ENCODE data around the gene DYNC1I1. TPM values are rescaled to one million over a fixed set of nuclear protein-coding genes. Genes with fewer than 3 reads are reported as not detected.

DYNC1I1 gene
- total RNA-seq, 1 experiment from 2014 or later: 11.9 TPM

GRCh38 chr7:96040250-96040772, 268.0 kb downstream of the DYNC1I1 start:
- no peaks in the 10 kb centered on the region for H3K36me3 ChIP-seq
- no peaks in the 10 kb centered on the region for H3K4me1 ChIP-seq
- H3K27me3 ChIP-seq: no peaks in the 10 kb centered on the region
- no peak overlapping the region for H3K4me3 ChIP-seq
- no peaks in the 10 kb centered on the region for H3K9me3 ChIP-seq (replicated peaks)
- H3K27ac ChIP-seq: no peak overlapping the region
- no peak for DNase-seq

- no peaks in the 10 kb centered on the region for H3K27me3 ChIP-seq
- H3K9me3 ChIP-seq (replicated peaks): no peaks in the 10 kb centered on the region
- H3K27ac ChIP-seq: no peak overlapping the region
- no peak overlapping the region for H3K4me3 ChIP-seq
- H3K36me3 ChIP-seq: no peaks in the 10 kb centered on the region
- no peaks in the 10 kb centered on the region for H3K4me1 ChIP-seq
- DNase-seq: no peak
Observed at GRCh38 chr7:96041171-96041570, 268.8 kb downstream of the DYNC1I1 start.

- no peaks in the 10 kb centered on the region for H3K4me1 ChIP-seq
- H3K4me3 ChIP-seq: no peak overlapping the region
- H3K27me3 ChIP-seq: no peaks in the 10 kb centered on the region
- H3K27ac ChIP-seq: no peak overlapping the region
- no peaks in the 10 kb centered on the region for H3K9me3 ChIP-seq (replicated peaks)
- no peaks in the 10 kb centered on the region for H3K36me3 ChIP-seq
- no peak for DNase-seq
Observed at GRCh38 chr7:96045181-96045580, 272.8 kb downstream of the DYNC1I1 start.

- H3K36me3 ChIP-seq: no peaks in the 10 kb centered on the region
- H3K4me3 ChIP-seq: no peak overlapping the region
- H3K27ac ChIP-seq: no peak overlapping the region
- H3K27me3 ChIP-seq: no peaks in the 10 kb centered on the region
- H3K4me1 ChIP-seq: no peaks in the 10 kb centered on the region
- DNase-seq: no peak
- no peaks in the 10 kb centered on the region for H3K9me3 ChIP-seq (replicated peaks)
Observed at GRCh38 chr7:96045919-96046318, 273.6 kb downstream of the DYNC1I1 start.

GRCh38 chr7:96052289-96052688, 279.9 kb downstream of the DYNC1I1 start:
- Histone ChIP-seq H3K4me3 (no peak overlapping the region), H3K27me3 (no peaks in the 10 kb centered on the region), H3K36me3 (no peaks in the 10 kb centered on the region), H3K9me3 (replicated peaks) (no peaks in the 10 kb centered on the region), H3K27ac (no peak overlapping the region), H3K4me1 (no peaks in the 10 kb centered on the region)
- no peak for DNase-seq

- DNase-seq: no peak
- no peak overlapping the region for H3K4me3 ChIP-seq
- H3K27ac ChIP-seq: no peak overlapping the region
- H3K4me1 ChIP-seq: no peaks in the 10 kb centered on the region
- H3K36me3 ChIP-seq: no peaks in the 10 kb centered on the region
- no peaks in the 10 kb centered on the region for H3K9me3 ChIP-seq (replicated peaks)
- no peaks in the 10 kb centered on the region for H3K27me3 ChIP-seq
Observed at GRCh38 chr7:96052860-96053470, 280.6 kb downstream of the DYNC1I1 start.

GRCh38 chr7:96055717-96056116, 283.4 kb downstream of the DYNC1I1 start:
- no peak for DNase-seq
- no peak overlapping the region for H3K27ac ChIP-seq
- no peak overlapping the region for H3K4me3 ChIP-seq
- no peaks in the 10 kb centered on the region for H3K27me3 ChIP-seq
- no peaks in the 10 kb centered on the region for H3K9me3 ChIP-seq (replicated peaks)
- no peaks in the 10 kb centered on the region for H3K4me1 ChIP-seq
- H3K36me3 ChIP-seq: no peaks in the 10 kb centered on the region

GRCh38 chr7:96059075-96059474, 286.7 kb downstream of the DYNC1I1 start:
- H3K36me3 ChIP-seq: no peaks in the 10 kb centered on the region
- H3K27me3 ChIP-seq: no peaks in the 10 kb centered on the region
- H3K4me1 ChIP-seq: no peaks in the 10 kb centered on the region
- no peaks in the 10 kb centered on the region for H3K9me3 ChIP-seq (replicated peaks)
- no peak for DNase-seq
- H3K27ac ChIP-seq: no peak overlapping the region
- H3K4me3 ChIP-seq: no peak overlapping the region

GRCh38 chr7:96061009-96061408, 288.7 kb downstream of the DYNC1I1 start:
- no peaks in the 10 kb centered on the region for H3K36me3 ChIP-seq
- no peaks in the 10 kb centered on the region for H3K9me3 ChIP-seq (replicated peaks)
- H3K27ac ChIP-seq: no peak overlapping the region
- DNase-seq: no peak
- no peaks in the 10 kb centered on the region for H3K27me3 ChIP-seq
- no peak overlapping the region for H3K4me3 ChIP-seq
- H3K4me1 ChIP-seq: no peaks in the 10 kb centered on the region

GRCh38 chr7:96061844-96062243, 289.5 kb downstream of the DYNC1I1 start:
- no peak overlapping the region for H3K4me3 ChIP-seq
- no peak for DNase-seq

GRCh38 chr7:96067321-96067720, 295.0 kb downstream of the DYNC1I1 start:
- Histone ChIP-seq H3K4me3 (no peak overlapping the region), H3K27ac (no peak overlapping the region), H3K9me3 (replicated peaks) (no peaks in the 10 kb centered on the region), H3K4me1 (no peaks in the 10 kb centered on the region), H3K36me3 (no peaks in the 10 kb centered on the region), H3K27me3 (no peaks in the 10 kb centered on the region)
- DNase-seq: no peak

More at GRCh38 chr7:96061844-96062243, 289.5 kb downstream of the DYNC1I1 start:
- no peaks in the 10 kb centered on the region for H3K9me3 ChIP-seq (replicated peaks)
- H3K27me3 ChIP-seq: no peaks in the 10 kb centered on the region
- no peaks in the 10 kb centered on the region for H3K4me1 ChIP-seq
- no peaks in the 10 kb centered on the region for H3K36me3 ChIP-seq
- H3K27ac ChIP-seq: no peak overlapping the region

- H3K36me3 ChIP-seq: no peaks in the 10 kb centered on the region
- no peaks in the 10 kb centered on the region for H3K4me1 ChIP-seq
- H3K27ac ChIP-seq: no peak overlapping the region
- H3K9me3 ChIP-seq (replicated peaks): no peaks in the 10 kb centered on the region
- no peaks in the 10 kb centered on the region for H3K27me3 ChIP-seq
- no peak for DNase-seq
- no peak overlapping the region for H3K4me3 ChIP-seq
Observed at GRCh38 chr7:96069401-96069800, 297.0 kb downstream of the DYNC1I1 start.

GRCh38 chr7:96074871-96075270, 302.5 kb downstream of the DYNC1I1 start:
- Histone ChIP-seq H3K4me3 (no peak overlapping the region), H3K36me3 (no peaks in the 10 kb centered on the region), H3K27me3 (no peaks in the 10 kb centered on the region), H3K4me1 (peaks cover 6% of the 10 kb centered on the region), H3K27ac (no peak overlapping the region), H3K9me3 (replicated peaks) (no peaks in the 10 kb centered on the region)
- no peak for DNase-seq

GRCh38 chr7:96075510-96076349, 303.4 kb downstream of the DYNC1I1 start:
- Histone ChIP-seq H3K27ac (peak overlapping the region; percentile 48), H3K4me3 (peak overlapping the region; percentile 65), H3K9me3 (replicated peaks) (no peaks in the 10 kb centered on the region), H3K36me3 (no peaks in the 10 kb centered on the region), H3K27me3 (no peaks in the 10 kb centered on the region), H3K4me1 (peaks cover 6% of the 10 kb centered on the region)
- peak; percentile 73 to 81 for DNase-seq

GRCh38 chr7:96076350-96076707, 304.0 kb downstream of the DYNC1I1 start:
- Histone ChIP-seq H3K9me3 (replicated peaks) (no peaks in the 10 kb centered on the region), H3K4me3 (peak overlapping the region; percentile 65), H3K27me3 (no peaks in the 10 kb centered on the region), H3K27ac (peak overlapping the region; percentile 48; the same call in 1 of the 2 replicates), H3K36me3 (no peaks in the 10 kb centered on the region), H3K4me1 (peaks cover 6% of the 10 kb centered on the region)
- no peak for DNase-seq
